GM12878 (cell line): Measurements from ENCODE around the gene VN1R5. TPM values are rescaled to one million over a fixed set of nuclear protein-coding genes. Genes with fewer than 3 reads are reported as not detected.

Experiments used
- ATAC-seq: fragments of 200-7000 bp; cut with Tn5 transposase; 3 replicates; pipeline ENCODE4 v1.9.1; 2020; ENCODE audit warnings: mild to moderate bottlenecking, moderate library complexity
- BruUV-seq: library from RNA; stranded (reverse); fragments of 400-500 nt; replicated peaks from 2 replicates; lab custom pipeline; 2021; lab: Mats Ljungman, UMichigan
- CTCF ChIA-PET: fragments of 300-600 bp; sonication (Branson Sonifier 250); formaldehyde crosslinking; extraction: SDS; loops from one replicate; lab custom pipeline; 2021; ENCODE audit warnings: inconsistent platforms; lab: Yijun Ruan, JAX
- POLR2A ChIA-PET: fragments of 350-600 bp; formaldehyde crosslinking; extraction: SDS; loops from one replicate; lab custom pipeline; 2021; ENCODE audit warnings: inconsistent platforms; lab: Charles Lee
- RAD21 ChIA-PET: fragments of 300-600 bp; sonication (Branson Sonifier 250); formaldehyde crosslinking; loops from one replicate; lab custom pipeline; 2023; ENCODE audit warnings: antibody characterized with exemption; ENCODE audit not compliant: unreplicated experiment; lab: Charles Lee
- SMC1A ChIA-PET: fragments of 300-600 bp; sonication (Branson Sonifier 250); formaldehyde crosslinking; loops from one replicate; lab custom pipeline; 2023; ENCODE audit not compliant: unreplicated experiment, uncharacterized antibody; lab: Charles Lee
- DNase-seq: peaks from one replicate; pipeline ENCODE4 v3.0.0-alpha.2; 2011; ENCODE audit warnings: low read depth, low spot score
- FAIRE-seq: peaks from 3 replicates; lab custom pipeline; 2011; peaks lifted over from hg19 to GRCh38; lab: Jason Lieb, UNC
- H2AFZ ChIP-seq: 2 replicates; pipeline ENCODE4 v1.6.0; 2011; ENCODE audit warnings: low read depth, low read length, control low read depth; ENCODE audit not compliant: control insufficient read depth
- H3K27ac ChIP-seq: 2 replicates; pipeline ENCODE4 v1.5.1; 2011; ENCODE audit warnings: control low read depth; ENCODE audit not compliant: control insufficient read depth, insufficient read depth
- H3K27me3 ChIP-seq, 2 experiments: replicated peaks in 1 of 2; 2 replicates each; pipeline versions ENCODE4 v1.6.0 to v1.6.1; 2011; ENCODE audit warnings: low read length in 1 of 2; ENCODE audit not compliant: control insufficient read depth in 2 of 2, insufficient read depth in 2 of 2
- H3K36me3 ChIP-seq, 2 experiments: 2 replicates each; pipeline ENCODE4 v1.5.1; 2011; ENCODE audit warnings: low read length in 1 of 2; ENCODE audit not compliant: control insufficient read depth in 2 of 2, insufficient read depth in 2 of 2
- H3K4me1 ChIP-seq: 2 replicates; pipeline ENCODE4 v1.6.1; 2011; ENCODE audit warnings: mild to moderate bottlenecking, low read length, moderate library complexity, mixed read lengths; ENCODE audit not compliant: control insufficient read depth, insufficient read depth
- H3K4me2 ChIP-seq: 2 replicates; pipeline ENCODE4 v1.6.0; 2011; ENCODE audit warnings: control low read depth; ENCODE audit not compliant: control insufficient read depth, insufficient read depth
- H3K4me3 ChIP-seq: fragments of 200-600 bp; sonication (generic); 2 replicates; pipeline ENCODE4 v1.5.1; 2016
- H3K79me2 ChIP-seq: 2 replicates; pipeline ENCODE4 v1.6.0; 2011; ENCODE audit warnings: low read length; ENCODE audit not compliant: control insufficient read depth, insufficient read depth
- H3K9ac ChIP-seq: 2 replicates; pipeline ENCODE4 v1.8.0; 2011; ENCODE audit warnings: low read length, control low read depth, mixed read lengths; ENCODE audit not compliant: control insufficient read depth, insufficient read depth
- H3K9me3 ChIP-seq: replicated peaks from 3 replicates; pipeline ENCODE4 v1.5.1; 2011; ENCODE audit warnings: mild to moderate bottlenecking, low read length; ENCODE audit not compliant: control insufficient read depth, insufficient read depth
- H4K20me1 ChIP-seq: 2 replicates; pipeline ENCODE4 v1.6.0; 2011; ENCODE audit not compliant: control insufficient read depth, insufficient read depth
- ASH2L ChIP-seq: fragments of 300-600, 200-600 bp; sonication (generic); IDR thresholded peaks from 2 replicates; pipeline ENCODE4 v1.6.1; 2017; ENCODE audit warnings: low read depth, mild to moderate bottlenecking, borderline replicate concordance
- POLR2AphosphoS2 ChIP-seq: IDR thresholded peaks from 2 replicates; pipeline ENCODE4 v1.6.1; 2011; ENCODE audit warnings: low read depth, mild to moderate bottlenecking, low read length, improper control_type of control experiment, moderate library complexity
- RCOR1 ChIP-seq: conservative IDR thresholded peaks from 2 replicates; pipeline ENCODE4 v1.6.1; 2012; ENCODE audit warnings: low read depth, low read length, improper control_type of control experiment
- SMC3 ChIP-seq: IDR thresholded peaks from 2 replicates; pipeline ENCODE4 v1.6.1; 2011; ENCODE audit warnings: low read length, improper control_type of control experiment, borderline replicate concordance
- SREBF2 ChIP-seq: IDR thresholded peaks from 2 replicates; pipeline ENCODE4 v1.6.1; 2012; ENCODE audit warnings: mild to moderate bottlenecking, low read length
- WGBS: methylation state at CpG from one replicate; pipeline ENCODE4 v1.1.6; 2016; ENCODE audit warnings: low lambda C conversion rate; ENCODE audit not compliant: insufficient replicate concordance, insufficient coverage; ENCODE audit errors: missing lambda C conversion rate; 5-methylcytosine and 5-hydroxymethylcytosine counted together
- in situ Hi-C: fragments of 300-500 bp; cut with MboI; formaldehyde crosslinking; loops from 9 replicates; pipeline ENCODE4 v1.14.3; 2018; ENCODE audit warnings: mixed read lengths
- intact Hi-C: fragments of 100-400 bp; cut with micrococcal nuclease; formaldehyde crosslinking; loops from one replicate; pipeline ENCODE4 v1.14.2; 2022; ENCODE audit not compliant: unreplicated experiment
- polyA plus RNA-seq, 11 experiments: library from polyadenylated mRNA; depleted of rRNA in 4 of 11; unstranded in 6 of 11; stranded (reverse) in 5 of 11; fragments of >200 nt; fragmentation: Nextera tagmentation in 4 of 11; fragmentation: Illumina TruSeq in 1 of 11; extraction: Ambion mirVana in 4 of 11; extraction: Trizol in 1 of 11; gene quantifications; 1 replicate in 1 of 11; 2 replicates in 10 of 11; pipeline versions ENCODE4 v1.2.1 to v1.2.3, GENCODE V29; 2011 to 2016; ENCODE audit warnings: inconsistent platforms in 2 of 11, missing spikeins in 2 of 11, low read depth in 1 of 11
- total RNA-seq, 4 experiments: library from RNA; depleted of rRNA in 3 of 4; stranded (reverse); fragments of >200 nt in 3 of 4; fragmentation: Illumina TruSeq in 1 of 4; extraction: Trizol in 1 of 4; gene quantifications; 2 replicates each; pipeline versions ENCODE4 v1.2.1 to v1.2.3, GENCODE V29; 2013 to 2021
- TF ChIP-seq, protein P1 (sequence below): fragments of 450-650 bp; IDR thresholded peaks from 2 replicates; pipeline ENCODE4 v1.6.1; 2017; ENCODE audit warnings: mild to moderate bottlenecking, moderate library complexity

The VN1R5 gene
- total and polyA plus RNA-seq, 10 of the 15 experiments (the other 5 are each of a cell fraction or from before 2014, with no cell fraction given), result not detected

DNA sequence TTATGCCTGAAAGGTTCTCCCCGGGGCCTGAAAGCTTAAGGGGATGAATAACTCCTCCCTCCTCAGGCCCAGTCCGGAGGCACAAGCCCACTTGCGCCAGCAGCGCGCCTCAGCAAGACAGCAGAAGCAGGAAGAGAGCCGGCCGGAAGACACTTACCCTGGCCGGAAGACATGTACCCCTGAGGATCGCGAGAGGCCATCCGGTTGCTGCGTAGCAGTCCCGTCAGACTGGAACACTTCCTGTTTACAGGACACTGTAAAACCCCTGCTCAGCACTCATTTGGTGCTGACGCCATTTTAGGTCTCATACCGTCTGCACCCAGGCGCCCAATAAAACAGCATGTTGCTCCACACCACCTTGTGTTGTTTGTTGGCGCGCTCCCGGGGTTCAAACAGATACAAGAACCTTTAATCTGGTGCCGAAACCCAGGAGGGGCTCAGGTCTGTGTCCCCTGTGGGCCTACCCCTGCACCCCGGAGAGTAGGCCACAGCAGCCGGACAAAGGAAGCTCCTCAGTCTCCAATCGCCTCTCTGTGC lies 30.3 kb downstream of the VN1R5 start:
- FAIRE-seq (no peak), DNase-seq (no peak), ATAC-seq (no peak)
- intact Hi-C loops, result no loop called here
- RAD21 ChIA-PET, result no interaction called here
- CTCF ChIA-PET, result no interaction called here
- Histone ChIP-seq H3K27me3 (no peaks in the 10 kb centered on the region), H3K4me1 (no peaks in the 10 kb centered on the region), H2AFZ (no peak overlapping the region), H3K4me3 (no peak overlapping the region), H3K9me3 (no peaks in the 10 kb centered on the region; the same call in 2 of the 3 replicates), H3K27ac (no peak overlapping the region), H3K4me2 (no peak overlapping the region), H3K79me2 (no peaks in the 10 kb centered on the region), H4K20me1 (no peaks in the 10 kb centered on the region), H3K9ac (no peak overlapping the region), H3K36me3 (no peaks in the 10 kb centered on the region)
- SMC1A ChIA-PET, result no interaction called here
- in situ Hi-C loops, result no loop called here
- TF ChIP-seq SREBF2, result no peak
- TF ChIP-seq RCOR1, result no peak
- no peak for TF ChIP-seq POLR2AphosphoS2
- no peak for TF ChIP-seq SMC3
- TF ChIP-seq ASH2L, result no peak
- TF ChIP-seq, protein P1, sequence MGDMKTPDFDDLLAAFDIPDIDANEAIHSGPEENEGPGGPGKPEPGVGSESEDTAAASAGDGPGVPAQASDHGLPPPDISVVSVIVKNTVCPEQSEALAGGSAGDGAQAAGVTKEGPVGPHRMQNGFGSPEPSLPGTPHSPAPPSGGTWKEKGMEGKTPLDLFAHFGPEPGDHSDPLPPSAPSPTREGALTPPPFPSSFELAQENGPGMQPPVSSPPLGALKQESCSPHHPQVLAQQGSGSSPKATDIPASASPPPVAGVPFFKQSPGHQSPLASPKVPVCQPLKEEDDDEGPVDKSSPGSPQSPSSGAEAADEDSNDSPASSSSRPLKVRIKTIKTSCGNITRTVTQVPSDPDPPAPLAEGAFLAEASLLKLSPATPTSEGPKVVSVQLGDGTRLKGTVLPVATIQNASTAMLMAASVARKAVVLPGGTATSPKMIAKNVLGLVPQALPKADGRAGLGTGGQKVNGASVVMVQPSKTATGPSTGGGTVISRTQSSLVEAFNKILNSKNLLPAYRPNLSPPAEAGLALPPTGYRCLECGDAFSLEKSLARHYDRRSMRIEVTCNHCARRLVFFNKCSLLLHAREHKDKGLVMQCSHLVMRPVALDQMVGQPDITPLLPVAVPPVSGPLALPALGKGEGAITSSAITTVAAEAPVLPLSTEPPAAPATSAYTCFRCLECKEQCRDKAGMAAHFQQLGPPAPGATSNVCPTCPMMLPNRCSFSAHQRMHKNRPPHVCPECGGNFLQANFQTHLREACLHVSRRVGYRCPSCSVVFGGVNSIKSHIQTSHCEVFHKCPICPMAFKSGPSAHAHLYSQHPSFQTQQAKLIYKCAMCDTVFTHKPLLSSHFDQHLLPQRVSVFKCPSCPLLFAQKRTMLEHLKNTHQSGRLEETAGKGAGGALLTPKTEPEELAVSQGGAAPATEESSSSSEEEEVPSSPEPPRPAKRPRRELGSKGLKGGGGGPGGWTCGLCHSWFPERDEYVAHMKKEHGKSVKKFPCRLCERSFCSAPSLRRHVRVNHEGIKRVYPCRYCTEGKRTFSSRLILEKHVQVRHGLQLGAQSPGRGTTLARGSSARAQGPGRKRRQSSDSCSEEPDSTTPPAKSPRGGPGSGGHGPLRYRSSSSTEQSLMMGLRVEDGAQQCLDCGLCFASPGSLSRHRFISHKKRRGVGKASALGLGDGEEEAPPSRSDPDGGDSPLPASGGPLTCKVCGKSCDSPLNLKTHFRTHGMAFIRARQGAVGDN, result no peak
- POLR2A ChIA-PET, result no interaction called here
- BruUV-seq, result no TSS peak
- WGBS, result 90% methylated on average over 23 of the region's 23 CpGs
